WTC11 (cell line): ENCODE measurements around the gene PRR18. TPM values are rescaled to one million over a fixed set of nuclear protein-coding genes. Genes with fewer than 3 reads are reported as not detected.

ENCODE experiments used
- ATAC-seq: fragments of 200-7000 bp; cut with Tn5 transposase; 2 replicates; pipeline ENCODE4 v1.10.0; 2021; ENCODE audit warnings: mild to moderate bottlenecking, moderate library complexity
- CTCF ChIA-PET: fragments of 300-600 bp; sonication (Branson Sonifier 250); formaldehyde crosslinking; loops from one replicate; lab custom pipeline; 2021; ENCODE audit warnings: antibody characterized with exemption; lab: Charles Lee
- POLR2A ChIA-PET: fragments of 350-600 bp; sonication (Branson Sonifier 250); formaldehyde crosslinking; loops from one replicate; lab custom pipeline; 2021; ENCODE audit warnings: antibody characterized with exemption; lab: Charles Lee
- DNase-seq: peaks from one replicate; pipeline ENCODE4 v3.0.0; 2021; ENCODE audit warnings: low spot score
- H3K27ac Mint-ChIP-seq: 2 replicates; pipeline ENCODE4 v1.8.0; 2021; ENCODE audit warnings: mixed read lengths
- H3K27me3 Mint-ChIP-seq: 2 replicates; pipeline ENCODE4 v1.8.0; 2021; ENCODE audit warnings: low read depth, mild to moderate bottlenecking, moderate library complexity, mixed read lengths
- H3K36me3 Mint-ChIP-seq: 2 replicates; pipeline ENCODE4 v1.8.0; 2021; ENCODE audit warnings: mixed read lengths
- H3K4me1 Mint-ChIP-seq: 2 replicates; pipeline ENCODE4 v1.8.0; 2022; ENCODE audit warnings: mixed read lengths
- H3K4me3 Mint-ChIP-seq: 2 replicates; pipeline ENCODE4 v1.8.0; 2021; ENCODE audit warnings: mild to moderate bottlenecking, moderate library complexity, mixed read lengths
- H3K9me3 Mint-ChIP-seq: 2 replicates; pipeline ENCODE4 v1.8.0; 2021; ENCODE audit warnings: mixed read lengths
- ATF1 ChIP-seq: sonication (generic); formaldehyde crosslinking; IDR thresholded peaks from 2 replicates; pipeline ENCODE4 v1.8.1; 2023; ENCODE audit warnings: mild to moderate bottlenecking, moderate library complexity, missing genetic modification reagents
- ELF4 ChIP-seq: sonication (generic); formaldehyde crosslinking; IDR thresholded peaks from 2 replicates; pipeline ENCODE4 v1.8.1; 2022; ENCODE audit warnings: low read depth, mild to moderate bottlenecking, moderate library complexity, missing genetic modification reagents
- FOXJ3 ChIP-seq: sonication (generic); formaldehyde crosslinking; IDR thresholded peaks from 2 replicates; pipeline ENCODE4 v1.9.0; 2021; ENCODE audit warnings: missing genetic modification reagents, mild to moderate bottlenecking, borderline replicate concordance
- FOXK1 ChIP-seq: sonication (generic); formaldehyde crosslinking; IDR thresholded peaks from 2 replicates; pipeline ENCODE4 v1.8.0; 2022; ENCODE audit warnings: mild to moderate bottlenecking, moderate library complexity, missing genetic modification reagents
- IRF2 ChIP-seq: sonication (generic); formaldehyde crosslinking; IDR thresholded peaks from 2 replicates; pipeline ENCODE4 v1.8.0; 2022; ENCODE audit warnings: low read depth, missing genetic modification reagents, borderline replicate concordance
- KAT7 ChIP-seq: sonication (generic); formaldehyde crosslinking; IDR thresholded peaks from 2 replicates; pipeline ENCODE4 v1.8.1; 2023; ENCODE audit warnings: missing genetic modification reagents, mild to moderate bottlenecking, borderline replicate concordance
- NFATC4 ChIP-seq: fragments of 250-450 bp; sonication (Bioruptor Pico); IDR thresholded peaks from 2 replicates; pipeline ENCODE4 v1.9.0; 2021; ENCODE audit warnings: mild to moderate bottlenecking
- NR2C2 ChIP-seq: sonication (generic); formaldehyde crosslinking; IDR thresholded peaks from 2 replicates; pipeline ENCODE4 v1.8.0; 2022; ENCODE audit warnings: mild to moderate bottlenecking, missing genetic modification reagents
- TEAD4 ChIP-seq: sonication (generic); formaldehyde crosslinking; IDR thresholded peaks from 2 replicates; pipeline ENCODE4 v1.8.0; 2022; ENCODE audit warnings: mild to moderate bottlenecking, missing genetic modification reagents
- TP53 ChIP-seq: sonication (generic); formaldehyde crosslinking; IDR thresholded peaks from 2 replicates; pipeline ENCODE4 v1.8.1; 2023; ENCODE audit warnings: mild to moderate bottlenecking, missing genetic modification reagents
- ZNF138 ChIP-seq: sonication (generic); formaldehyde crosslinking; conservative IDR thresholded peaks from 2 replicates; pipeline ENCODE4 v1.8.1; 2022; ENCODE audit warnings: mild to moderate bottlenecking, moderate library complexity, missing genetic modification reagents
- ZNF232 ChIP-seq: sonication (generic); formaldehyde crosslinking; IDR thresholded peaks from 2 replicates; pipeline ENCODE4 v1.8.0; 2022; ENCODE audit warnings: mild to moderate bottlenecking, missing genetic modification reagents
- ZNF263 ChIP-seq: sonication (generic); formaldehyde crosslinking; IDR thresholded peaks from 2 replicates; pipeline ENCODE4 v1.8.1; 2022; ENCODE audit warnings: low read depth, mild to moderate bottlenecking, moderate library complexity, missing genetic modification reagents
- ZNF671 ChIP-seq: fragments of 250-450 bp; sonication (Bioruptor Pico); IDR thresholded peaks from 2 replicates; pipeline ENCODE4 v1.8.0; 2021; ENCODE audit warnings: mild to moderate bottlenecking
- total RNA-seq: library from RNA; stranded (reverse); gene quantifications from 3 replicates; pipeline ENCODE4 v1.2.3, GENCODE V29; 2021
- TF ChIP-seq, protein P1 (sequence below): sonication (generic); formaldehyde crosslinking; IDR thresholded peaks from 2 replicates; pipeline ENCODE4 v1.8.1; 2022; ENCODE audit warnings: low read depth, missing genetic modification reagents, borderline replicate concordance
- TF ChIP-seq, protein P2 (sequence below): sonication (generic); formaldehyde crosslinking; IDR thresholded peaks from 2 replicates; pipeline ENCODE4 v1.8.1; 2022; ENCODE audit warnings: mild to moderate bottlenecking, missing genetic modification reagents, moderate library complexity, borderline replicate concordance
- TF ChIP-seq, protein P3 (sequence below): sonication (generic); formaldehyde crosslinking; IDR thresholded peaks from 2 replicates; pipeline ENCODE4 v1.8.1; 2023; ENCODE audit warnings: mild to moderate bottlenecking, missing genetic modification reagents, moderate library complexity
- TF ChIP-seq, protein P4 (sequence below): fragments of 250-450 bp; sonication (Bioruptor Pico); IDR thresholded peaks from 2 replicates; pipeline ENCODE4 v1.9.0; 2021; ENCODE audit warnings: moderate library complexity, mild to moderate bottlenecking, inconsistent platforms, borderline replicate concordance
- TF ChIP-seq, protein P5 (sequence below): sonication (generic); formaldehyde crosslinking; IDR thresholded peaks from 2 replicates; pipeline ENCODE4 v1.8.0; 2022; ENCODE audit warnings: missing genetic modification reagents
- TF ChIP-seq, protein P6 (sequence below): fragments of 200-600 bp; IDR thresholded peaks from 2 replicates; pipeline ENCODE4 v1.8.0; 2022; ENCODE audit warnings: antibody characterized with exemption
- TF ChIP-seq, protein P7 (sequence below): sonication (generic); formaldehyde crosslinking; IDR thresholded peaks from 2 replicates; pipeline ENCODE4 v1.8.0; 2022; ENCODE audit warnings: mild to moderate bottlenecking, missing genetic modification reagents

PRR18 gene
- total RNA-seq, 1 experiment from 2014 or later: 0.52 TPM

DNA sequence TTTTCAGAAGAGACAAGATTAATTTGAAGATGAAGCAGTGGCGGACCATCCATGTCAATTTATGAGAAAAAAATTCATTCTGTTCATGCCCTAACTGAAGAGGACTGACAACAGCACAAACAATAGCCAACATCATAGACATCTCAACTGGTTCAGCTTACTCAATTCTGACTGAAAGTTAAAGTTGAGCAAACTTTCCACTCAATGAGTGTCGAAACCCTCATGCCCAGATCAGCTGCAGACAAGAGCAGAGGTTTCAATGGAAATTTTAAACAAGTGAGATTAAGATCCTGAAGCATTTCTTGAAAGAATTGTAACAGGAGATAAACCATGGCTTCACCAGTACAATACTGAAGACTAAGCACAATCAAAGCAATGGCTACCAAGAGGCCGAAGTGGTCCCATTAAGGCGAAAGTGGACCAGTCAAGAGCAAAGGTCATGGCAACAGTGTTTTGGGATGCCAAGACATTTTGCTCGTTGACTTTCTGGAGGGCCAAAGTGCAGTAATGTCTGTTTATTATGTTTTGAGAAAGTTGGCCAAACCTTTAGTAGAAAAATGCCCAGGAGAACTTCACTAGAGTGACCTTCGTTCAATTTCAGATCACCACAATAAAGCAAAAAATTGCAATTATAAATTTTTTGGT is 40.2 kb upstream of the PRR18 start (continued):
- TF ChIP-seq, protein P1, sequence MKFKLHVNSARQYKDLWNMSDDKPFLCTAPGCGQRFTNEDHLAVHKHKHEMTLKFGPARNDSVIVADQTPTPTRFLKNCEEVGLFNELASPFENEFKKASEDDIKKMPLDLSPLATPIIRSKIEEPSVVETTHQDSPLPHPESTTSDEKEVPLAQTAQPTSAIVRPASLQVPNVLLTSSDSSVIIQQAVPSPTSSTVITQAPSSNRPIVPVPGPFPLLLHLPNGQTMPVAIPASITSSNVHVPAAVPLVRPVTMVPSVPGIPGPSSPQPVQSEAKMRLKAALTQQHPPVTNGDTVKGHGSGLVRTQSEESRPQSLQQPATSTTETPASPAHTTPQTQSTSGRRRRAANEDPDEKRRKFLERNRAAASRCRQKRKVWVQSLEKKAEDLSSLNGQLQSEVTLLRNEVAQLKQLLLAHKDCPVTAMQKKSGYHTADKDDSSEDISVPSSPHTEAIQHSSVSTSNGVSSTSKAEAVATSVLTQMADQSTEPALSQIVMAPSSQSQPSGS (CRISPR knock-in tag): no peak

DNA sequence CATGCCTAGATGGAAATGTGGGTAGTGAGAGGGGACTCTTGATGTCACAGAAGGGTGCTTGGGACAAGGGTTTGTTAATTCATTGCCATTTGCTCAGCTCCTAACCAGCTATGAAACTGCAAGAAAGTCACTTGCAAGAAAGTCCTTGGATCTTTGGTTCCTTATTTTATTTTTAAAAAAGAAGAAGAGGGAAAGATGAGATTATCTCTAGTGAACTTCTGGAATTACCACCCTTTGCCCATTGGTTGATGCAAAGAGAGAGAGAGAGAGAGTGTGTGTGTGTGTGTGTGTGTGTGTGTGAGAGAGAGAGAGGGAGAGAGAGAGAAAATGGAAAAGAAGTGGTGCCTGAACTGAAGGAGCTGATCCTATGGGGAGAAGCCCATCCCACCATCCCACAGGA is 38.8 kb upstream of the PRR18 start:
- Mint-ChIP-seq H3K4me1 (peaks cover 12% of the 10 kb centered on the region), H3K4me3 (no peak overlapping the region), H3K9me3 (peaks cover 30% of the 10 kb centered on the region), H3K36me3 (peaks cover 13% of the 10 kb centered on the region), H3K27me3 (peaks cover 8% of the 10 kb centered on the region), H3K27ac (no peak overlapping the region)
- ChIA-PET CTCF (no interaction called here), POLR2A (no interaction called here)
- ATAC-seq (no peak), DNase-seq (no peak)
- no peak for TF ChIP-seq FOXK1 (CRISPR knock-in tag)
- no peak for TF ChIP-seq ATF1
- no peak for TF ChIP-seq NFATC4 (CRISPR knock-in tag)
- TF ChIP-seq, protein P2, sequence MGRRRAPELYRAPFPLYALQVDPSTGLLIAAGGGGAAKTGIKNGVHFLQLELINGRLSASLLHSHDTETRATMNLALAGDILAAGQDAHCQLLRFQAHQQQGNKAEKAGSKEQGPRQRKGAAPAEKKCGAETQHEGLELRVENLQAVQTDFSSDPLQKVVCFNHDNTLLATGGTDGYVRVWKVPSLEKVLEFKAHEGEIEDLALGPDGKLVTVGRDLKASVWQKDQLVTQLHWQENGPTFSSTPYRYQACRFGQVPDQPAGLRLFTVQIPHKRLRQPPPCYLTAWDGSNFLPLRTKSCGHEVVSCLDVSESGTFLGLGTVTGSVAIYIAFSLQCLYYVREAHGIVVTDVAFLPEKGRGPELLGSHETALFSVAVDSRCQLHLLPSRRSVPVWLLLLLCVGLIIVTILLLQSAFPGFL (CRISPR knock-in tag): no peak
- TF ChIP-seq, protein P3, sequence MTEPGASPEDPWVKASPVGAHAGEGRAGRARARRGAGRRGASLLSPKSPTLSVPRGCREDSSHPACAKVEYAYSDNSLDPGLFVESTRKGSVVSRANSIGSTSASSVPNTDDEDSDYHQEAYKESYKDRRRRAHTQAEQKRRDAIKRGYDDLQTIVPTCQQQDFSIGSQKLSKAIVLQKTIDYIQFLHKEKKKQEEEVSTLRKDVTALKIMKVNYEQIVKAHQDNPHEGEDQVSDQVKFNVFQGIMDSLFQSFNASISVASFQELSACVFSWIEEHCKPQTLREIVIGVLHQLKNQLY (CRISPR knock-in tag): no peak
- TF ChIP-seq, protein P4, sequence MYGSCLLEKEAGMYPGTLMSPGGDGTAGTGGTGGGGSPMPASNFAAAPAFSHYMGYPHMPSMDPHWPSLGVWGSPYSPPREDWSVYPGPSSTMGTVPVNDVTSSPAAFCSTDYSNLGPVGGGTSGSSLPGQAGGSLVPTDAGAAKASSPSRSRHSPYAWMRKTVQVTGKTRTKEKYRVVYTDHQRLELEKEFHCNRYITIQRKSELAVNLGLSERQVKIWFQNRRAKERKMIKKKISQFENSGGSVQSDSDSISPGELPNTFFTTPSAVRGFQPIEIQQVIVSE (CRISPR knock-in tag): no peak
- no peak for TF ChIP-seq KAT7 (CRISPR knock-in tag)
- no peak for TF ChIP-seq FOXJ3
- TF ChIP-seq ZNF671 (CRISPR knock-in tag): no peak
- no peak for TF ChIP-seq TEAD4
- TF ChIP-seq TP53 (CRISPR knock-in tag): no peak
- TF ChIP-seq ZNF263 (CRISPR knock-in tag): no peak
- no peak for TF ChIP-seq ZNF138 (CRISPR knock-in tag)
- no peak for TF ChIP-seq IRF2
- no peak for TF ChIP-seq ELF4 (CRISPR knock-in tag)
- TF ChIP-seq, protein P5, sequence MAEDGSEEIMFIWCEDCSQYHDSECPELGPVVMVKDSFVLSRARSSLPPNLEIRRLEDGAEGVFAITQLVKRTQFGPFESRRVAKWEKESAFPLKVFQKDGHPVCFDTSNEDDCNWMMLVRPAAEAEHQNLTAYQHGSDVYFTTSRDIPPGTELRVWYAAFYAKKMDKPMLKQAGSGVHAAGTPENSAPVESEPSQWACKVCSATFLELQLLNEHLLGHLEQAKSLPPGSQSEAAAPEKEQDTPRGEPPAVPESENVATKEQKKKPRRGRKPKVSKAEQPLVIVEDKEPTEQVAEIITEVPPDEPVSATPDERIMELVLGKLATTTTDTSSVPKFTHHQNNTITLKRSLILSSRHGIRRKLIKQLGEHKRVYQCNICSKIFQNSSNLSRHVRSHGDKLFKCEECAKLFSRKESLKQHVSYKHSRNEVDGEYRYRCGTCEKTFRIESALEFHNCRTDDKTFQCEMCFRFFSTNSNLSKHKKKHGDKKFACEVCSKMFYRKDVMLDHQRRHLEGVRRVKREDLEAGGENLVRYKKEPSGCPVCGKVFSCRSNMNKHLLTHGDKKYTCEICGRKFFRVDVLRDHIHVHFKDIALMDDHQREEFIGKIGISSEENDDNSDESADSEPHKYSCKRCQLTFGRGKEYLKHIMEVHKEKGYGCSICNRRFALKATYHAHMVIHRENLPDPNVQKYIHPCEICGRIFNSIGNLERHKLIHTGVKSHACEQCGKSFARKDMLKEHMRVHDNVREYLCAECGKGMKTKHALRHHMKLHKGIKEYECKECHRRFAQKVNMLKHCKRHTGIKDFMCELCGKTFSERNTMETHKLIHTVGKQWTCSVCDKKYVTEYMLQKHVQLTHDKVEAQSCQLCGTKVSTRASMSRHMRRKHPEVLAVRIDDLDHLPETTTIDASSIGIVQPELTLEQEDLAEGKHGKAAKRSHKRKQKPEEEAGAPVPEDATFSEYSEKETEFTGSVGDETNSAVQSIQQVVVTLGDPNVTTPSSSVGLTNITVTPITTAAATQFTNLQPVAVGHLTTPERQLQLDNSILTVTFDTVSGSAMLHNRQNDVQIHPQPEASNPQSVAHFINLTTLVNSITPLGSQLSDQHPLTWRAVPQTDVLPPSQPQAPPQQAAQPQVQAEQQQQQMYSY (CRISPR knock-in tag): no peak
- TF ChIP-seq, protein P6, sequence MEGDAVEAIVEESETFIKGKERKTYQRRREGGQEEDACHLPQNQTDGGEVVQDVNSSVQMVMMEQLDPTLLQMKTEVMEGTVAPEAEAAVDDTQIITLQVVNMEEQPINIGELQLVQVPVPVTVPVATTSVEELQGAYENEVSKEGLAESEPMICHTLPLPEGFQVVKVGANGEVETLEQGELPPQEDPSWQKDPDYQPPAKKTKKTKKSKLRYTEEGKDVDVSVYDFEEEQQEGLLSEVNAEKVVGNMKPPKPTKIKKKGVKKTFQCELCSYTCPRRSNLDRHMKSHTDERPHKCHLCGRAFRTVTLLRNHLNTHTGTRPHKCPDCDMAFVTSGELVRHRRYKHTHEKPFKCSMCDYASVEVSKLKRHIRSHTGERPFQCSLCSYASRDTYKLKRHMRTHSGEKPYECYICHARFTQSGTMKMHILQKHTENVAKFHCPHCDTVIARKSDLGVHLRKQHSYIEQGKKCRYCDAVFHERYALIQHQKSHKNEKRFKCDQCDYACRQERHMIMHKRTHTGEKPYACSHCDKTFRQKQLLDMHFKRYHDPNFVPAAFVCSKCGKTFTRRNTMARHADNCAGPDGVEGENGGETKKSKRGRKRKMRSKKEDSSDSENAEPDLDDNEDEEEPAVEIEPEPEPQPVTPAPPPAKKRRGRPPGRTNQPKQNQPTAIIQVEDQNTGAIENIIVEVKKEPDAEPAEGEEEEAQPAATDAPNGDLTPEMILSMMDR: no peak
- TF ChIP-seq, protein P7, sequence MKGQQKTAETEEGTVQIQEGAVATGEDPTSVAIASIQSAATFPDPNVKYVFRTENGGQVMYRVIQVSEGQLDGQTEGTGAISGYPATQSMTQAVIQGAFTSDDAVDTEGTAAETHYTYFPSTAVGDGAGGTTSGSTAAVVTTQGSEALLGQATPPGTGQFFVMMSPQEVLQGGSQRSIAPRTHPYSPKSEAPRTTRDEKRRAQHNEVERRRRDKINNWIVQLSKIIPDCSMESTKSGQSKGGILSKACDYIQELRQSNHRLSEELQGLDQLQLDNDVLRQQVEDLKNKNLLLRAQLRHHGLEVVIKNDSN (CRISPR knock-in tag): no peak
- no peak for TF ChIP-seq ZNF232 (CRISPR knock-in tag)
- TF ChIP-seq NR2C2 (CRISPR knock-in tag): no peak
